GM21825 (cell line): ENCODE data around the gene PSMD9.

ENCODE experiments used
- ATAC-seq: cut with Tn5 transposase; IDR thresholded peaks from one replicate; pipeline ENCODE4 v1.9.1; 2021; ENCODE audit warnings: mild to moderate bottlenecking, moderate library complexity; ENCODE audit not compliant: unreplicated experiment

PSMD9 gene

GRCh38 chr12:121949648-121950397 lies 61.2 kb downstream of the PSMD9 start:
- no peak for ATAC-seq

DNA sequence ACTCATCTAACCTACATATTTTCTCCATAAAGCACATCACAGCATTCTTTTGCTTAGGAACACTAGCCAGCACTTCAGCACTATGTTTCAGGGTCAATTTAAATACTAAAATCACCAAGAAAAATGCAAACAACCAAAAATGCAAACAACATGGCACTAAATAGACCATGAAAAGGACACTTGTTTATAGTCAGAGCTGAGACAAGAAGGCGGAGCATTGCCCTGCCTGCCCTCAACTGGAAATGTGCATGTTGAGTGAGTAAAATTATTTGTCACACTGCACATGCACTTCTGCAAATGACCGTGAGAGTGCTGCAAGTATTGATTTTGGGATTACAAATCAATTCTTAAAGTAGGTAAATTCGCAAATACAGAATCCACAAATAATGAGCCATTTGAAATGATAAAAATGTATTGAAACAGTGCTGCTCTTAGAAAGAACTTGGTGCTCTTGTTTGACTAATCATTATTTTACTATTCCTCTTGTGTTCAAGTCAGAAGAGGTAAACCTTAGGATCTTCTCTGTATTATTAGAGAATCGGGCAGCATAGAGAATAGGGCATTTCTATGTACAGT lies 64.6 kb downstream of the PSMD9 start:
- ATAC-seq, result no peak

- no peak for ATAC-seq
These were observed 65.1 kb downstream of the PSMD9 start for GRCh38 chr12:121953695-121954094.

DNA sequence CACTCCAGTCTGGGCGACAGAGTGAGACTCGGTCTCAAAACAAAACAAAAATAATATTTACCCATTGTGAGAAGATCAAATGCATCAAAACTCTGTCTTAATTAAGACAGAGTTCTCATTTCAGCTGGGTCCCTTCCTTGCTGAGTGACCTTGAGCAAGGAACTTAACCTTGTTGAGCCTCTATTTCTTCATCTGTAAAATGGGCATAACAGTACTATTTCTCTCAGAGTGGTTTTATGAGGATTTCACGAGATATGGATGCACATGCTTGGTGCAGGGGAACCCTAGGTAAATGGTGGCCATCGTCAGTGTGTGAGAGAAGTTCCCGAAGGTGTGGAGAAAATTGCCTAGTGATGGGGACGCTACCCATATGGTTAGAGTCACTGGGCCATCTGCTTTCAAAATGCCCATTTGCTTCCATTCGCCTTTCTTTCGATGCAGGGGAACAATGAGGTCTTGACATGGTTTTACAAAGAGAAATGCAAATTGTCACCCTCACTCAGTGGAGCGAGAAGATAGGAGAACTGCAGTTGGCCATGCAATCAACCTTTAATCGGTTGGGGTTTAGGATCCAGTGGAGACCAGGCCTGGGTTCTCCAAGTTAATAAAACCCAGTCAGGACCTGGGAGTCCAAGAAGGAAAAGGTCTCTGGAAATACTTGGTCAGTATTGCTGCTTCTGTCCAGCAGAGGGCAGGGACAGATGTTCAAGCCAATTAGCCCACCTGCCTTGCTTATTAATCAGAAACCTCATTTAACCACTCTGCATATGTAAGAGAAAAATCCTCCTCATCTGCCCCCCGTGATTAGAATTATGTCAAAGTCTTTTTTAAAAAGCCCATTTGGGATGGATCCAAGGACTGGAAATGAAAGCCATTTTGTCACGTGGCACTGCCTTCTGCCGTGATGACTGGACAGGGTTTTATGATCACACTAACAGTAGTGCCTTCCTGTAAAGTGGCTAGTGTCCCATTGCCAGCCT lies 67.0 kb downstream of the PSMD9 start:
- ATAC-seq, result no peak

GRCh38 chr12:121957861-121958515 lies 69.4 kb downstream of the PSMD9 start:
- ATAC-seq, result no peak

DNA sequence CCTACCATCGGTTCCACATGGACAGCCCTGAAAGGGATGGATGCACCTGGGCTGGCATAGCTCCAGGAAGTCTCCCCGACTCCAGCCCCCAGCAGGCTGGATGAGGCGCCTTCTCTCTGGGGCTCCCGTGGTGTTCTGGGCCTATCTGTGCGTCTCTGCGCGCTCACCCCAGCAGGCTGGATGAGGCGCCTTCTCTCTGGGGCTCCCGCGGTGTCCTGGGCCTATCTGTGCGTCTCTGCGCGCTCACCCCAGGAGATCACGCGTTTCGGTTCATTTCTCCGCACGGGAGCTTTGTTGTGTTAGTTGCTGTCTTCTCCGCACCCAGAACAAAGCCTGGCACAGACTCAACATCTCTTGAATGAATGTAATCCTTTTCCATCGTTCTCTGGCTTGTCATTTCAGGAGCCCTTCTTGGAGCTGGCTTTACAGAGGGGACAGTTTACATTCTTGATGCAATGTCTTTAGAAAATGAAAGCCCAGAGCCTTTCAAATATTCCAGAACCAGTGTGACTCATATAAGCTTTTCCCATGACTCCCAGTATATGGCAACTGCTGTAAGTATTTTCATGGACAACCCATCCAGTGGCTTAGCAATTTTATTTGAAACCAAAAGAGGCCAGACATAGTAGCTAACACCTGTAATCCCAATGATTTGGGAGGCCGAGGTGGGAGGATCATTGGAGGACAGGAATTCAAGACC lies 70.1 kb downstream of the PSMD9 start:
- no peak for ATAC-seq

GRCh38 chr12:121960541-121960940 lies 72.0 kb downstream of the PSMD9 start:
- no peak for ATAC-seq

DNA sequence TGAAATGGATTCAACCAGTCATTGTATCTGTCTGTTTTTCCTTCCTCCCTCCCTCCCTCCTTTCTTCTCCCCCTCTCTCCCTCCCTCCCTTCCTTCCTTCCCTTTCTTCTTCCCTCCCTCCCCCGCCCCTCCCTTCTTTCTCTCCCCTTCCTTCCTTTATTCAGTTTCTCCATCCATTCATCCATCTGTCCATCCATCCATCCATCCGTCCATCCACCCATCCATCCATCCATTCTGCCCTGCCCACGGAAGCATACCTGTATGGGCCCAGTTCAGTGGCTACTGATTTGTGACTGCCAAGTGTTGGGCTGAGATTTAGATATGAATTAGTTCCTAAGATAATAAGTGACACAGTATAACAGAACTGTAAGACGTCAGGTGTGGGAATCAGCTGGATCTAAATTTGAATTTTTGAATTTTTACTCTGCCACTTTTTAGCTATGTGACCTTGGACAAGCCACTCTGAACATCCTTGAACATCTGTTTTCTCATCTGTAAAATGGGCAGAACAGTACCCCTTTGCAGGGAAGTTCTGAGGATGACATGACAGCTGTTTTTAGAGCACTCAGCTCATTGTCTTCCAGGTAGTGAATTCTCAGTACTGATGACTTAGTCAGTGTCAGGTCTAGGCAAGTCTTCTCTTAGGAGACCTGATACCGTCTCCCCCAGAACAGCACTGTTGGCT lies 72.7 kb downstream of the PSMD9 start:
- no peak for ATAC-seq

DNA sequence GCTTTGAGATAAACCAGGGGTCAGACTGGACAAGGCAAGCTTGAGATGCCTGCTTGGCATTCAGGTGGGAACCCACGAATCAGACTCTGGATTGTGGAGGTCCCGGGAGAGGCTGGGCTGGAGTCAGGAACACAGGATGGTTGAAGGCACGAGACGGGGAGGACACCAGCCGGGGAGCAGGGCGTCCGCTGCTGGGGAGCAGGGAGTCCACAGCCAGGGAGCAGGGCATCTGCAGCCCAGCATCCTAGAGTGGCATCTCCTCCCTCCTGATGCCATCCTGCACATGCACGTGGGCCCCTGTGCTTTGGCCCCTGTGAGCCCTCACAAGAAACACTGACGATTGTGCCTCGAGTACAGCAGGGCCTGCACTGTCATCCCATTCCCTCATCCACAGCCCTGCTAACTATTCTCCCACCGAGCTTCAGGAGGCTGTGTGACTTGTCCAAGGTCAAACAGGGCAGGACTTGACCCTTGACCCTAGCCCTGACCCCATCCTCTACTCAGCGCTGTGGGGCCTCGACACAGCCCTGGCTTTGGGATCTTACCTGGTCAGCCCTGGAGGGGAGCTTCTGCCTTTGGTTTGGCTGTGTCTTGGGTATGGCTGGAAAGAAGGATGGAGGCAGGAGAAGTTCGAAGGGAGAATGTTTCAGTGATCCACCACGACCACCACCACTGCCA lies 74.9 kb downstream of the PSMD9 start:
- no peak for ATAC-seq

DNA sequence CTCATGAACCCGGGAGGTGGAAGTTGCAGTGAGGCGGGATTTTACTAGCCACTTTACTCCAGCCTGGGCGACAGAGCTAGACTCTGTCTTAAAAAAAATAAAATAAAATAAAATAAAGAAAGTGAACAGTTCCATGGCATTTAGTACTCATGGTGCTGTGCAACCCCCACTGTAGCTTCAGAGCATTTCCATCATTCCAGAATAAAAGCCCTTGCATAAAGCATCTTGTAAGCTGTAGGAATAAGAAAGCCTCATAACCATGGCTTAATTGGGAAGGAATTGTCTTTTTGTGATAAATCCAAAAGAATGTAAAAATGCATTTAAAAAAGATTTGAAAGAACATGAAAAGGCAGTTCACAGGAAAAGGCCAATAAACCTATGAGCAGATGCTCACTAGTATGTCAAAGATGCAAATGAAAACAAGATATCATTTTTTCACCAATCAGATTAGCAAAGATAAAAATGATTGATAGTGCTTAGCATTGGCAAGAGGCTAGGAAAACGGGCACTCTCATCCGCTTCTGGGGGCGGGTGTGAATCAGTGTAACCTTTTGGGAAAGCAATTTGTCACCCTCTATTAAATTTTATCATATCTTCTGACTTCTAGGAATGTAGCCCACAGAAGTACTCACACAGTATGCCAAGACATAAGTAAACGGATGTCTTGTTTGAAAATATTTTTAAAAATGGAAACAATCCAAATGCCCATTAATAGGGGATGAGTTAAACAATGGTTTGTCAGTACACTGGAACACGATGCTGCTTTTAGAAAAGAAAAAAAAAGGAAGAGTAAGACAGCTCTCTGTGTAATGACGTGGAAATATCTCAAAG lies 76.4 kb downstream of the PSMD9 start:
- no peak for ATAC-seq

DNA sequence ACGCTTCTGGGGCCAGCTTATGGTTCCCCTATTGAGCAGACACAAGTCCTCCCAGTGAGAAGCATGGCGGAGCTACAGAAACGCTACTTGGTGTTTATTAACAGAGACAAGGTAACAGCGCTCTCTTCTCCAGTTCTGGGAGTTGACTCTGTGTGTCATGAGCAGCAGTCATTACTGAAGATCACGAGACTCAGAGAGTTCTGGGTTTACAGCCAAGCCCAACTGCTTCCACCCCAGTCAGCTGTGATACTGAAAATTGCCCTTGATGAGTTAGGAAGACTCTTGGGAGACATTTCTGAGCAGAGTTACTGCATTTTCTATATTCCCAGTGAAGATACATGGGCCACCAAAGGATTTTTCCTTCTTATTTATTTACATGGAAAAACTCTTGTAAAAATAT lies 78.4 kb downstream of the PSMD9 start:
- ATAC-seq, result no peak
